ENCODE measurements around the gene NAP1L1.

The NAP1L1 gene

DNA sequence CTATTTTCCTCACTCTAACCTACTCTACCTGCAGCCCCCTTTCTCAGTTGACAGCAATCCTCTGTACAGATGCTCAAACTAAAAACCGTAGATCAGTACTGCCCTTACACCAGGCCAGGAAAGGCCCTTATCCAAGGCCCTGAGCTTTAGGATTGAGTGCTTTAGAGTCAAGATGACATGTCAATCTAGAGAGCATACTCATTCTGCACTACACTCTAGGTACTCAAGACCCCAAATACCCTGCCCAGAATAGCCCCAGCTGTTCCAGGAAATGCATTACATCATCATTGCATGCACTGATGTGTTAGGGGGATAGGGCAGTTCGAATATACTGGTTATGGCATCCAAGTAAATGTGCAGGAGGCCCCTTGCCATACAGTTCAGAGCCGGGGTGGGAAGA lies 49.4 kb downstream of the NAP1L1 start:
- H3K9me3 ChIP-seq (ENCODE audit: insufficient read depth, low read depth, low read length), result no peaks in the 10 kb centered on the region
- H4K8ac ChIP-seq (ENCODE audit: low read depth, low read length), result no peak overlapping the region
- no peak overlapping the region for H4K91ac ChIP-seq (ENCODE audit: low read depth, low read length)
- H3K79me2 ChIP-seq (ENCODE audit: control insufficient read depth, insufficient read depth, low read length, poor library complexity), result peaks cover 11% of the 10 kb centered on the region
- H2AK5ac ChIP-seq (ENCODE audit: low read length), result no peak overlapping the region
- peaks cover 13% of the 10 kb centered on the region for H3K79me1 ChIP-seq (ENCODE audit: low read length)
- H3K4me3 ChIP-seq (ENCODE audit: low read depth, low read length), result no peak overlapping the region
- no peak overlapping the region for H3K4me2 ChIP-seq (ENCODE audit: low read length)
- H2BK12ac ChIP-seq (ENCODE audit: low read length), result no peak overlapping the region
- no peak overlapping the region for H3K9ac ChIP-seq (ENCODE audit: low read length)
- DNase-seq, result no peak
- H3K4me1 ChIP-seq (ENCODE audit: control insufficient read depth in 1 of 2, insufficient read depth in 2 of 2, low read length in 2 of 2), result peaks cover 4% of the 10 kb centered on the region in 2 experiments
- no peak overlapping the region for H3K18ac ChIP-seq (ENCODE audit: low read length)
- WGBS (ENCODE audit: extremely low coverage, insufficient coverage, insufficient read length), result no CpG with 5 or more reads among the region's 3 CpGs
- H3K23ac ChIP-seq (ENCODE audit: low read length), result no peak overlapping the region
- no peak overlapping the region for H4K12ac ChIP-seq (ENCODE audit: low read depth, low read length)
- H2BK5ac ChIP-seq (ENCODE audit: low read depth, low read length, poor library complexity), result no peak overlapping the region
- no peak overlapping the region for H3K4ac ChIP-seq (ENCODE audit: low read depth, low read length)
- H3K27me3 ChIP-seq (ENCODE audit: insufficient read depth, low read length), result no peaks in the 10 kb centered on the region
- H3K14ac ChIP-seq (ENCODE audit: low read length), result no peak overlapping the region
- no peak overlapping the region for H3K27ac ChIP-seq (ENCODE audit: low read depth, low read length)
- no peaks in the 10 kb centered on the region for H3K36me3 ChIP-seq (ENCODE audit: control insufficient read depth in 1 of 2, insufficient read depth in 2 of 2, low read length in 2 of 2)
- H2AFZ ChIP-seq (ENCODE audit: insufficient read depth, low read length, poor library complexity), result no peak overlapping the region
- no peak overlapping the region for H2BK120ac ChIP-seq (ENCODE audit: insufficient read depth, low read length, poor library complexity)

DNA sequence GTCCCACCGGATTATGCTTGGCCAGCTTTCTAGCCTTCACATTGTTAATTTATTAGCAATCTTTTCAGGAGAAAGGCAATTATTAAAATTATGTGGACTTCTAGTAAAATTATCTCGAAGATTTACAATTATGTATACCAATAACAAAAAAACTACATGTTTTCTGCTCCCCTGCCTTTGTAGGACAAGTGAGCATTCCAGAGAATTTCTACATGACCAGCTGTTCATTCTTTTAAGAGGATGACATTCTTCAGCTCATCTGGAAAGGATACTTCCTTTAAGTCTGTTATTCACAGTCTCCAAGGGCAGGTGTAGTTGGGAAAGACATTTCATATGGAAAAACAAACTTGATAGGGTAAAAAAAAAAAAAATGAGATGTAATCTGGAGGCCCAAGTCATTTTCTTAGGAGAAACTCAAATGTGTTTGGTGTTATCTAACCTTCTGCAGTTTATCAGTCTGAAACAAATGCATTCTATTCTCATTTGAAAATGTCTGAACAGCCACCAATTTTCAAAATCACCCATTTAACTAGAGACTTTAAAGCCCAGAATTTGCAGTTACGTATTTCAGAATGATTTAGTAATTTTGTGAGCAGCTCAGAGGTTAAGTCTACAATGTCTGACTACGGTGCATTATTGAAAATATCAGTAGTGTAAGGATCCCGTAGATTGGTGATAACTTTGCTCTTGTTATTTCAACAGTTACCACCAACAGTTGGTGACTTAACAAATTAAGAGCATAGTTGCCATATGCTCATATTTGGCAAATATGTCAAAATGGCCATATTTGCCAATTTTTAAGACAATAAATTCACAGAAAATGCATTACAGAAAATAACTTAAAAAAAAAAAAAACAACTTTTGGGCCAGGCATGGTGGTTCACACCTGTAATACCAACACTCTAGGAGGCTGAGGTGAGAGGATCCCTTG lies 51.1 kb downstream of the NAP1L1 start:
- Histone ChIP-seq H3K4me2 (ENCODE audit: low read length) (peak overlapping the region; percentile 55), H2BK12ac (ENCODE audit: low read length) (no peak overlapping the region), H3K4ac (ENCODE audit: low read depth, low read length) (no peak overlapping the region), H4K8ac (ENCODE audit: low read depth, low read length) (no peak overlapping the region), H3K23ac (ENCODE audit: low read length) (no peak overlapping the region), H3K18ac (ENCODE audit: low read length) (no peak overlapping the region), H3K9me3 (ENCODE audit: insufficient read depth, low read depth, low read length) (no peaks in the 10 kb centered on the region), H3K27me3 (ENCODE audit: insufficient read depth, low read length) (no peaks in the 10 kb centered on the region), H3K9ac (ENCODE audit: low read length) (no peak overlapping the region), H4K12ac (ENCODE audit: low read depth, low read length) (no peak overlapping the region), H3K79me2 (ENCODE audit: control insufficient read depth, insufficient read depth, low read length, poor library complexity) (peaks cover 13% of the 10 kb centered on the region), H3K79me1 (ENCODE audit: low read length) (peaks cover 14% of the 10 kb centered on the region), H3K14ac (ENCODE audit: low read length) (no peak overlapping the region), H2AFZ (ENCODE audit: insufficient read depth, low read length, poor library complexity) (no peak overlapping the region), H3K36me3 (ENCODE audit: control insufficient read depth in 1 of 2, insufficient read depth in 2 of 2, low read length in 2 of 2) (no peaks in the 10 kb centered on the region), H4K91ac (ENCODE audit: low read depth, low read length) (no peak overlapping the region), H3K27ac (ENCODE audit: low read depth, low read length) (peak overlapping the region; percentile 89), H2BK5ac (ENCODE audit: low read depth, low read length, poor library complexity) (no peak overlapping the region), H2AK5ac (ENCODE audit: low read length) (no peak overlapping the region), H3K4me1 (ENCODE audit: control insufficient read depth in 1 of 2, insufficient read depth in 2 of 2, low read length in 2 of 2) (peaks cover 4% of the 10 kb centered on the region in 2 experiments), H2BK120ac (ENCODE audit: insufficient read depth, low read length, poor library complexity) (no peak overlapping the region), H3K4me3 (ENCODE audit: low read depth, low read length) (no peak overlapping the region)
- peak in 1 of 2 donors; percentile 66 for DNase-seq
- no CpG with 5 or more reads among the region's 5 CpGs for WGBS (ENCODE audit: extremely low coverage, insufficient coverage, insufficient read length)

DNA sequence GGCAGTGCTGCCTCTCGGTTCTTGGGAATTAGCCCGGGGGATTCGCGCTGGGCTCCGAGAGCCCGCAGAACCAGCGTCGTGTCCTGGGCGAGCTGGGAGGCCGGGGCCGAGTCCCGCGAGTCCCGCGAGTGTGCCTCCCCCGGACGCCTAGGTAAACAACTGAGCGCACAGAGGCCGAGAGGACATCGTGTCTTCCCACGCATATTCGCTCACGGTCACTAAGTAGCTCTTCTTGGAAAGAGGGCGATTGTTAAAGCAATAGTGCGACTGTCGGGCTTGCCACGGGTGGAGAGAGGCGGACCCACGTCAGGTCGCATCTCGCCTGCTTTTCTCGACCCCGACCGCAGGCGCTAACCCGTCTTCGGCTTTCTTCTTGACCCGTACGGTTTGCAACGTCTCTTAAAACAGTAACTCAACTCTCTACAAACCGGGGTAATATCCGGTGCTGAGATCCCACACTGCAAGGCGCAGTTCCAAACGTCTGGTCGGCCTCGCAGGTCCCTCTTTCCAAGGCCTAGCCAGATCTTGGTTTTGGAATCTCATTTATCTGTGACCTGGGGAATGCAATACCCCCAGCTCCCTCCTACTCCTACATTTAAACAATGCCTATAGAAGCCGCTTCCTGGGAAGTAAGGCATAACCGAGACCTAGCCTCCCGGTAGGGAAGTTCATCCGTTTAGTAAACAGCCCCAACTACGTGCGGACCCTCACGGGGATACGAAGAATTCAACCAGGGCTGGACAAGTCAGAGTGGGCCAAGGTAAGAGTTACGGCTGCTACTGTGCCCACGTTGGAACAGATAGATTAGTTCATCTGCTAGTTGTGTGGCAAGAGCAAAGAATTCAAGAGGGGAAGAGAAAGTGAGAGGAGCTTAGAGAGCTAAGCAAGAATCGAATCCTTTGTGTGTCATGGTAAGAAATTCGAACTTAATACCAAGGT lies 52.2 kb downstream of the NAP1L1 start:
- Histone ChIP-seq H3K4ac (ENCODE audit: low read depth, low read length) (peak overlapping the region; percentile 15), H3K4me3 (ENCODE audit: low read depth, low read length) (peak overlapping the region; percentile 82), H2BK120ac (ENCODE audit: insufficient read depth, low read length, poor library complexity) (peak overlapping the region; percentile 81), H3K27me3 (ENCODE audit: insufficient read depth, low read length) (no peaks in the 10 kb centered on the region), H4K91ac (ENCODE audit: low read depth, low read length) (peak overlapping the region; percentile 75), H2AFZ (ENCODE audit: insufficient read depth, low read length, poor library complexity) (peak overlapping the region; percentile 68), H3K79me2 (ENCODE audit: control insufficient read depth, insufficient read depth, low read length, poor library complexity) (peaks cover 13% of the 10 kb centered on the region), H3K4me2 (ENCODE audit: low read length) (peak overlapping the region; percentile 55), H3K9ac (ENCODE audit: low read length) (peak overlapping the region; percentile 74), H3K23ac (ENCODE audit: low read length) (no peak overlapping the region), H3K36me3 (ENCODE audit: control insufficient read depth in 1 of 2, insufficient read depth in 2 of 2, low read length in 2 of 2) (no peaks in the 10 kb centered on the region), H2BK5ac (ENCODE audit: low read depth, low read length, poor library complexity) (peak overlapping the region; percentile 78), H3K9me3 (ENCODE audit: insufficient read depth, low read depth, low read length) (no peaks in the 10 kb centered on the region), H2BK12ac (ENCODE audit: low read length) (peak overlapping the region; percentile 62), H4K8ac (ENCODE audit: low read depth, low read length) (peak overlapping the region; percentile 80), H3K27ac (ENCODE audit: low read depth, low read length) (peak overlapping the region; percentile 89), H2AK5ac (ENCODE audit: low read length) (no peak overlapping the region), H3K14ac (ENCODE audit: low read length) (peak overlapping the region; percentile 50), H4K12ac (ENCODE audit: low read depth, low read length) (peak overlapping the region; percentile 25), H3K79me1 (ENCODE audit: low read length) (peaks cover 14% of the 10 kb centered on the region), H3K18ac (ENCODE audit: low read length) (peak overlapping the region; percentile 60), H3K4me1 (ENCODE audit: control insufficient read depth in 1 of 2, insufficient read depth in 2 of 2, low read length in 2 of 2) (peaks cover 2 to 4% of the 10 kb centered on the region in 2 experiments)
- no CpG with 5 or more reads among the region's 58 CpGs for WGBS (ENCODE audit: extremely low coverage, insufficient coverage, insufficient read length)
- DNase-seq, result peak in 1 of 2 donors; percentile 81

DNA sequence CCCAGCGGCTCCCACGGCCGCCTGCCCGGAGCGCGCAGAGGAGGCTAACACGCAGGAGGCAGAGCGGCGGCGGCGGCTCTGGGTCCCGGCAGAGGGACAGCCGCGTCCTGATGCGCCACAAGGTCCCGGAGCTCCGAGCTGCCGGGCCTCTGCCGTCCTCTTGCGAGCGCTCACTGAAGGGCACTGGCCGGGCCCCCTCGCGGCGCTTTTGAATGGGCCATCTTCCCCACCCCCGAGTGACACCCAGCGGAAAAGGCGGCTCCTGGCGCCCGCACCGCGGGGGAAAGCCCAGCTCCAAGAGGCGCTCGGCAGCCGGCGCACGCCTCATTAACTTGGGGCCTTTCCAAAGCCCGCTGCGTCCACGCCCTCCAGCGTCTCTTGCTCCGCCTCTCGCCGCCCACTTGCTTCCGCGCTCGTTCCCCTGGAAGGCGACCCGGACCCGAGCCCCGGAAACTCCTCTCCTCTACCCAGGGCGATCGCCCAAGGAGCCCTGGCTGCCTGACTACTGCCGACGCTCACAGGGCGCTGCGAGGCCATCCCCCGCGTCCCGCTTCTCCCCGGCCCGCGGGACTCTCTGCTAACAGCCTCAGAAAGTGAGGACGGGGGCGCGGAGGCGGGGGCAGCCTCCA lies 53.0 kb downstream of the NAP1L1 start, which contains the start of gene PHLDA1:
Gene PHLDA1 (minus strand): TSS at position 363 of the 629 bp plus-strand sequence.
- H2BK12ac ChIP-seq (ENCODE audit: low read length), result peak within 1 kb of the TSS; percentile 62
- H3K4me3 ChIP-seq (ENCODE audit: low read depth, low read length), result peak within 1 kb of the TSS; percentile 82
- peak; percentile 98 for DNase-seq
- peak within 1 kb of the TSS; percentile 81 for H2BK120ac ChIP-seq (ENCODE audit: insufficient read depth, low read length, poor library complexity)
- H4K8ac ChIP-seq (ENCODE audit: low read depth, low read length), result peak within 1 kb of the TSS; percentile 80
- H3K27ac ChIP-seq (ENCODE audit: low read depth, low read length), result peak within 1 kb of the TSS; percentile 89
- no peaks in the 10 kb centered on the region for H3K9me3 ChIP-seq (ENCODE audit: insufficient read depth, low read depth, low read length)
- peak within 1 kb of the TSS; percentile 25 for H4K12ac ChIP-seq (ENCODE audit: low read depth, low read length)
- peak within 1 kb of the TSS; percentile 15 for H3K4ac ChIP-seq (ENCODE audit: low read depth, low read length)
- H3K14ac ChIP-seq (ENCODE audit: low read length), result peak within 1 kb of the TSS; percentile 50
- peak within 1 kb of the TSS; percentile 60 for H3K18ac ChIP-seq (ENCODE audit: low read length)
- H2AFZ ChIP-seq (ENCODE audit: insufficient read depth, low read length, poor library complexity), result peak within 1 kb of the TSS; percentile 68
- H4K91ac ChIP-seq (ENCODE audit: low read depth, low read length), result peak within 1 kb of the TSS; percentile 75
- no CpG with 5 or more reads among the region's 67 CpGs for WGBS (ENCODE audit: extremely low coverage, insufficient coverage, insufficient read length)
- H3K79me1 ChIP-seq (ENCODE audit: low read length), result peaks cover 14% of the 10 kb centered on the region
- H3K36me3 ChIP-seq (ENCODE audit: control insufficient read depth in 1 of 2, insufficient read depth in 2 of 2, low read length in 2 of 2), result no peaks in the 10 kb centered on the region
- peak within 1 kb of the TSS; percentile 55 for H3K4me2 ChIP-seq (ENCODE audit: low read length)
- no peak within 1 kb of the TSS for H2AK5ac ChIP-seq (ENCODE audit: low read length)
- H3K79me2 ChIP-seq (ENCODE audit: control insufficient read depth, insufficient read depth, low read length, poor library complexity), result peaks cover 13% of the 10 kb centered on the region
- no peak within 1 kb of the TSS for H3K23ac ChIP-seq (ENCODE audit: low read length)
- peaks cover 2 to 4% of the 10 kb centered on the region in 2 experiments for H3K4me1 ChIP-seq (ENCODE audit: control insufficient read depth in 1 of 2, insufficient read depth in 2 of 2, low read length in 2 of 2)
- H2BK5ac ChIP-seq (ENCODE audit: low read depth, low read length, poor library complexity), result peak within 1 kb of the TSS; percentile 78
- H3K9ac ChIP-seq (ENCODE audit: low read length), result peak within 1 kb of the TSS; percentile 74
- no peaks in the 10 kb centered on the region for H3K27me3 ChIP-seq (ENCODE audit: insufficient read depth, low read length)
